ENCODE data around the gene PDXP. TPM values are rescaled to one million over a fixed set of nuclear protein-coding genes. Genes with fewer than 3 reads are reported as not detected.

The PDXP gene
- total RNA-seq, 4 donors from 2014 or later: 2.3 to 4.1 (median 2.9) TPM

GRCh38 chr22:37643225-37643847, 15.2 kb upstream of the PDXP start:
- no peak for DNase-seq
- Histone ChIP-seq H3K4me3 (peak overlapping the region in 1 of 4 donors; percentile 0), H3K27ac (peak overlapping the region in 3 of 4 donors; percentile 33 to 56 (median 44)), H3K4me1 (peaks cover 40 to 70% (median 56%) of the 10 kb centered on the region in 3 donors), H3K36me3 (peaks cover 7 to 63% (median 15%) of the 10 kb centered on the region in 3 donors), H3K9me3 (no peaks in the 10 kb centered on the region), H3K27me3 (no peaks in the 10 kb centered on the region)
- TF ChIP-seq POLR2A (IDR thresholded peaks at IDR 0.05): no peak
- TF ChIP-seq CTCF (IDR thresholded peaks at IDR 0.05): peak; percentile 92 to 97 (median 94)
- WGBS, 2 donors: 13 to 80% methylated on average over 3 to 4 of the region's 9 CpGs
- intact Hi-C loops (cut with DNase I): loop anchor here (5.0 kb wide), 1 partner anchor 39 kb away; no protein-coding TSS in a partner anchor

GRCh38 chr22:37647317-37647716, 11.2 kb upstream of the PDXP start:
- peaks cover 30 to 94% (median 35%) of the 10 kb centered on the region in 3 donors for H3K36me3 ChIP-seq
- WGBS, 2 donors: 90 to 91% methylated on average over 8 to 9 of the region's 9 CpGs
- H3K4me1 ChIP-seq: peaks cover 10 to 38% (median 26%) of the 10 kb centered on the region in 3 donors
- peak overlapping the region in 3 of 4 donors; percentile 51 to 82 (median 75) for H3K27ac ChIP-seq
- no peak for DNase-seq
- intact Hi-C loops (cut with DNase I): no loop called here
- no peaks in the 10 kb centered on the region for H3K9me3 ChIP-seq
- TF ChIP-seq CTCF (IDR thresholded peaks at IDR 0.05): no peak
- TF ChIP-seq POLR2A (IDR thresholded peaks at IDR 0.05): no peak
- no peak overlapping the region for H3K4me3 ChIP-seq
- H3K27me3 ChIP-seq: no peaks in the 10 kb centered on the region

- H3K9me3 ChIP-seq: no peaks in the 10 kb centered on the region
- H3K4me3 ChIP-seq: no peak overlapping the region
- DNase-seq: no peak
- intact Hi-C loops (cut with DNase I): no loop called here
- 33 to 65% methylated on average over 3 to 6 of the region's 9 CpGs for WGBS, 2 donors
- H3K27ac ChIP-seq: peak overlapping the region; percentile 37 to 82 (median 63)
- H3K4me1 ChIP-seq: peaks cover 10 to 32% (median 21%) of the 10 kb centered on the region in 3 donors
- H3K27me3 ChIP-seq: no peaks in the 10 kb centered on the region
- H3K36me3 ChIP-seq: peaks cover 30 to 94% (median 38%) of the 10 kb centered on the region in 3 donors
- TF ChIP-seq POLR2A (IDR thresholded peaks at IDR 0.05) (no peak), CTCF (IDR thresholded peaks at IDR 0.05) (no peak)
Observed at GRCh38 chr22:37647928-37648327, 10.6 kb upstream of the PDXP start.

GRCh38 chr22:37650463-37651136, 7.9 kb upstream of the PDXP start:
- H3K4me1 ChIP-seq: peaks cover 3 to 20% (median 10%) of the 10 kb centered on the region in 3 donors
- H3K27me3 ChIP-seq: no peaks in the 10 kb centered on the region
- no peak overlapping the region for H3K27ac ChIP-seq
- no peak for DNase-seq
- 89 to 96% methylated on average over 8 to 16 of the region's 17 CpGs for WGBS, 2 donors
- H3K4me3 ChIP-seq: no peak overlapping the region
- no peaks in the 10 kb centered on the region for H3K9me3 ChIP-seq
- intact Hi-C loops (cut with DNase I): no loop called here
- H3K36me3 ChIP-seq: peaks cover 41 to 97% (median 45%) of the 10 kb centered on the region in 3 donors
- TF ChIP-seq POLR2A (IDR thresholded peaks at IDR 0.05): no peak

- 73 to 83% methylated on average over 14 of the region's 14 CpGs for WGBS, 2 donors
- H3K9me3 ChIP-seq: no peaks in the 10 kb centered on the region
- no peaks in the 10 kb centered on the region for H3K27me3 ChIP-seq
- no peak overlapping the region for H3K27ac ChIP-seq
- H3K4me3 ChIP-seq: no peak overlapping the region
- intact Hi-C loops (cut with DNase I): no loop called here
- H3K36me3 ChIP-seq: peaks cover 24 to 60% (median 35%) of the 10 kb centered on the region in 3 donors
- no peak for DNase-seq
- TF ChIP-seq POLR2A (IDR thresholded peaks at IDR 0.05) (no peak), CTCF (IDR thresholded peaks at IDR 0.05) (no peak)
- H3K4me1 ChIP-seq: peaks cover 8 to 17% (median 16%) of the 10 kb centered on the region in 3 donors
Observed at GRCh38 chr22:37654563-37655251, 3.8 kb upstream of the PDXP start.

Measured in esophagus squamous epithelium (tissue), 5 donors.